ENCODE measurements around the gene LRBA.
A peak's percentile ranks its signal among the peaks of the same experiment; 100 is the strongest.

Gene LRBA

DNA sequence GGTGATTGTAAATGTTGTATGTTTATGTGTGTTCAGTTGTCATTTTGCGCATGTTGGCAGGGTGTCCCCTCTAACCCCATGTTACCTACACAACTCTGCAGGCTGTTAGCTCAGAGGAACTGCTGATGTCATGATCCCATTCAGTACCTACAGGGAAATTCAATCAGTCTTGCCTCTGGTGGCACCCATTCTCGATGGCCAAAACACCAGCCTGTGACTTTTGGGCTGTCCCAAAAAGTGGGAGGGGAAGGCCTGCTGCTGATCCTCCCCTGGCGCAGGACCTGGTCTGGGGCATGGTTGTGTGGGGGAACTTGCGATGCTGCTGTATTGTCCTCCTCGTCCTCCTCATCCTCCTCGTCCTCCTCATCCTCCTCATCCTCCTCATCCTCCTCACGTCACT is 762.3 kb downstream of the LRBA start:
- no peak for DNase-seq (ENCODE audit: low read depth)
- in situ Hi-C loops (cut with HindIII; ENCODE audit: low sequenced_read_pairs): no loop called here
- TF ChIP-seq, protein P1, sequence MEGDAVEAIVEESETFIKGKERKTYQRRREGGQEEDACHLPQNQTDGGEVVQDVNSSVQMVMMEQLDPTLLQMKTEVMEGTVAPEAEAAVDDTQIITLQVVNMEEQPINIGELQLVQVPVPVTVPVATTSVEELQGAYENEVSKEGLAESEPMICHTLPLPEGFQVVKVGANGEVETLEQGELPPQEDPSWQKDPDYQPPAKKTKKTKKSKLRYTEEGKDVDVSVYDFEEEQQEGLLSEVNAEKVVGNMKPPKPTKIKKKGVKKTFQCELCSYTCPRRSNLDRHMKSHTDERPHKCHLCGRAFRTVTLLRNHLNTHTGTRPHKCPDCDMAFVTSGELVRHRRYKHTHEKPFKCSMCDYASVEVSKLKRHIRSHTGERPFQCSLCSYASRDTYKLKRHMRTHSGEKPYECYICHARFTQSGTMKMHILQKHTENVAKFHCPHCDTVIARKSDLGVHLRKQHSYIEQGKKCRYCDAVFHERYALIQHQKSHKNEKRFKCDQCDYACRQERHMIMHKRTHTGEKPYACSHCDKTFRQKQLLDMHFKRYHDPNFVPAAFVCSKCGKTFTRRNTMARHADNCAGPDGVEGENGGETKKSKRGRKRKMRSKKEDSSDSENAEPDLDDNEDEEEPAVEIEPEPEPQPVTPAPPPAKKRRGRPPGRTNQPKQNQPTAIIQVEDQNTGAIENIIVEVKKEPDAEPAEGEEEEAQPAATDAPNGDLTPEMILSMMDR (IDR thresholded peaks at IDR 0.05; ENCODE audit: low read depth, low read length, missing control alignments): no peak
- no peak overlapping the region for H3K4me3 ChIP-seq (ENCODE audit: low read depth, low read length)

GRCh38 chr4:150252306-150252705 is 762.8 kb downstream of the LRBA start:
- DNase-seq (ENCODE audit: low read depth): no peak
- no peak overlapping the region for H3K4me3 ChIP-seq (ENCODE audit: low read depth, low read length)
- in situ Hi-C loops (cut with HindIII; ENCODE audit: low sequenced_read_pairs): no loop called here
- TF ChIP-seq, protein P1 (IDR thresholded peaks at IDR 0.05; ENCODE audit: low read depth, low read length, missing control alignments): no peak

DNA sequence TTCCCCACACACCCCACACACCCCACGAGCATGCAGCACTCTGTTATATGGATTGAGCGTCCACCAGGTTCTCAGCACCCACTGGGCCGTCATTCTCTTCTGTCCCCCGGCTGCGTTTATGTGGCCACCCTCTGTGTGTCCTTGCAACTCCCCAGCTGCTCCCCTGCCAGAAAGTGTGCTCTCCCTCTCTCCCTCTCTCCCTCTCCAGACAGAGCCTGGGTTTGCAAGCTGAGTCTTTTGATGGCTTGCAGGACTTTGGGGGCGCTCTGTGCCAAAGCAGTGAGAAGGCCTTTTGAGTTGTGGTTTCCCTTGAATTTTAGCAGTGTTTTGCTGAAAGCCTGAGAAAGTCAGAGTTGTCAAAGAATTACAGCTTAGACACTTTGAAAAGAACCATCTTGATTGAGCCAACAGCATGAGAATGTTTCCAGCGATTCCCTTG is 763.3 kb downstream of the LRBA start:
- TF ChIP-seq, protein P1 (IDR thresholded peaks at IDR 0.05; ENCODE audit: low read depth, low read length, missing control alignments): peak; percentile 15
- no peak for DNase-seq (ENCODE audit: low read depth)
- in situ Hi-C loops (cut with HindIII; ENCODE audit: low sequenced_read_pairs): no loop called here
- H3K4me3 ChIP-seq (ENCODE audit: low read depth, low read length): no peak overlapping the region

DNA sequence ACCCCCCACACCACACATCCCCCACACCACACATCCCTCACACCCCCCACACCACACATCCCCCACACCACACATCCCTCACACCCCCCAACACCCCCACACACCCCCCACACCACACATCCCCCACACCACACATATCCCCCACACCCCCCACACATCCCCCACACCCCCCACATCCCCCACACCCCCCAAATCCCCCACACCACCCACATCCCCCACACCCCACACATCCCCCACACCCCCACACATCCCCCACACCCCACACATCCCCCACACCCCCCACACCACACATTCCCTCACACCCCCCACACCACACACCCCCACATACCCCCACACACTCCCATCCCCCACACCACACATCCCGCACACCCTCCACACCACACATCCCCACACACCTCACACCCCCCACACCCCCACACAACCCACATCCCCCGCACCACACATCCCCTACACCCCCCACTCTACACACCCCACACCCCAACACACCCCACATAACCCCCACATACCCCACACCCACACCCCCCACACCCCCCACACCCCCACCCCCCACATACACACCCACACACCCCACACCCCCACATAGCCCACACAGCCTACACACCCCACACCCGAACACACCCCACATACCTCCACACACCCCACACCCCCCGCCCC is 764.0 kb downstream of the LRBA start:
- DNase-seq (ENCODE audit: low read depth): no peak
- H3K4me3 ChIP-seq (ENCODE audit: low read depth, low read length): no peak overlapping the region
- TF ChIP-seq, protein P1 (IDR thresholded peaks at IDR 0.05; ENCODE audit: low read depth, low read length, missing control alignments): no peak
- in situ Hi-C loops (cut with HindIII; ENCODE audit: low sequenced_read_pairs): no loop called here

GRCh38 chr4:150250293-150250997 is 764.6 kb downstream of the LRBA start:
- TF ChIP-seq, protein P1 (IDR thresholded peaks at IDR 0.05; ENCODE audit: low read depth, low read length, missing control alignments): no peak
- no peak overlapping the region for H3K4me3 ChIP-seq (ENCODE audit: low read depth, low read length)
- DNase-seq (ENCODE audit: low read depth): no peak
- in situ Hi-C loops (cut with HindIII; ENCODE audit: low sequenced_read_pairs): no loop called here

- TF ChIP-seq, protein P1 (IDR thresholded peaks at IDR 0.05; ENCODE audit: low read depth, low read length, missing control alignments): no peak
- in situ Hi-C loops (cut with HindIII; ENCODE audit: low sequenced_read_pairs): no loop called here
- no peak for DNase-seq (ENCODE audit: low read depth)
- no peak overlapping the region for H3K4me3 ChIP-seq (ENCODE audit: low read depth, low read length)
Measured at GRCh38 chr4:150248181-150248580, 766.9 kb downstream of the LRBA start.

Data from astrocyte of the cerebellum (primary cell).